Measurements from ENCODE around the gene TFF2. TPM values are rescaled to one million over a fixed set of nuclear protein-coding genes. Genes with fewer than 3 reads are reported as not detected.
A peak's percentile ranks its signal among the peaks of the same experiment; 100 is the strongest.

TFF2 gene
- total and polyA plus RNA-seq, 12 donors: not detected

GRCh38 chr21:42383331-42383730 lies 32.5 kb upstream of the TFF2 start:
- Histone ChIP-seq H3K27me3 (peaks cover 0 to 25% (median under 1%) of the 10 kb centered on the region in 7 donors), H3K4me3 (no peak overlapping the region), H3K36me3 (no peaks in the 10 kb centered on the region), H3K4me1 (no peaks in the 10 kb centered on the region), H3K27ac (no peak overlapping the region), H3K9me3 (peaks cover 0 to 18% (median 0%) of the 10 kb centered on the region in 11 donors)
- no peak for ATAC-seq
- DNase-seq: no peak
- TF ChIP-seq CTCF (IDR thresholded peaks at IDR 0.05): no peak
- intact Hi-C loops (cut with DNase I): no loop called here
- 81 to 85% methylated on average over 6 of the region's 6 CpGs for WGBS, 2 donors

GRCh38 chr21:42382915-42383314 lies 32.1 kb upstream of the TFF2 start:
- 91 to 95% methylated on average over 6 of the region's 6 CpGs for WGBS, 2 donors
- TF ChIP-seq CTCF (IDR thresholded peaks at IDR 0.05): no peak
- H3K9me3 ChIP-seq: peaks cover 0 to 18% (median 0%) of the 10 kb centered on the region in 11 donors
- no peak for DNase-seq
- H3K27ac ChIP-seq: no peak overlapping the region
- no peaks in the 10 kb centered on the region for H3K36me3 ChIP-seq
- H3K4me3 ChIP-seq: no peak overlapping the region
- peaks cover 0 to 25% (median 3%) of the 10 kb centered on the region in 7 donors for H3K27me3 ChIP-seq
- no peak for ATAC-seq
- intact Hi-C loops (cut with DNase I): no loop called here
- no peaks in the 10 kb centered on the region for H3K4me1 ChIP-seq

GRCh38 chr21:42381347-42381984 lies 30.7 kb upstream of the TFF2 start:
- Histone ChIP-seq H3K4me1 (no peaks in the 10 kb centered on the region), H3K36me3 (no peaks in the 10 kb centered on the region), H3K27ac (no peak overlapping the region), H3K9me3 (peaks cover 0 to 18% (median 0%) of the 10 kb centered on the region in 11 donors), H3K27me3 (peaks cover 0 to 33% (median 6%) of the 10 kb centered on the region in 7 donors), H3K4me3 (no peak overlapping the region)
- WGBS, 2 donors: 52 to 58% methylated on average over 1 of the region's 1 CpG
- intact Hi-C loops (cut with DNase I): no loop called here
- no peak for ATAC-seq
- TF ChIP-seq CTCF (IDR thresholded peaks at IDR 0.05): peak in 7 of 9 donors; percentile 24 to 64 (median 43)
- no peak for DNase-seq

GRCh38 chr21:42379426-42380215 lies 28.8 kb upstream of the TFF2 start:
- intact Hi-C loops (cut with DNase I): no loop called here
- ATAC-seq: no peak
- H3K27ac ChIP-seq: no peak overlapping the region
- H3K4me1 ChIP-seq: no peaks in the 10 kb centered on the region
- H3K27me3 ChIP-seq: peaks cover 0 to 50% (median 21%) of the 10 kb centered on the region in 7 donors
- no peak for TF ChIP-seq CTCF (IDR thresholded peaks at IDR 0.05)
- H3K36me3 ChIP-seq: no peaks in the 10 kb centered on the region
- peaks cover 0 to 18% (median 0%) of the 10 kb centered on the region in 11 donors for H3K9me3 ChIP-seq
- no peak for DNase-seq
- 78 to 80% methylated on average over 17 of the region's 17 CpGs for WGBS, 2 donors
- H3K4me3 ChIP-seq: no peak overlapping the region

Measured in heart right ventricle (tissue), 16 donors.